ENCODE measurements around the gene KRTAP5-7. TPM values are rescaled to one million over a fixed set of nuclear protein-coding genes. Genes with fewer than 3 reads are reported as not detected.

The KRTAP5-7 gene
- total RNA-seq, 1 experiment from 2014 or later = not detected

GRCh38 chr11:71483692-71484091 lies 43.4 kb upstream of the KRTAP5-7 start (continued):
- TF ChIP-seq ZBTB33 (IDR thresholded peaks at IDR 0.05; ENCODE audit: extremely low read depth, insufficient replicate concordance, low read length) (no peak), JUND (IDR thresholded peaks at IDR 0.05) (no peak), FOSL1 (IDR thresholded peaks at IDR 0.05; ENCODE audit: low read depth) (no peak), CEBPB (IDR thresholded peaks at IDR 0.05; ENCODE audit: low read depth) (no peak), POLR2A (IDR thresholded peaks at IDR 0.05; ENCODE audit: borderline replicate concordance, extremely low read depth, insufficient read depth, insufficient read length) (no peak), CBX3 (IDR thresholded peaks at IDR 0.05; ENCODE audit: low read depth) (no peak), EGR1 (IDR thresholded peaks at IDR 0.05; ENCODE audit: low read depth) (no peak), ELF1 (IDR thresholded peaks at IDR 0.05; ENCODE audit: borderline replicate concordance, low read depth) (no peak), SP1 (IDR thresholded peaks at IDR 0.05; ENCODE audit: low read depth) (no peak)

- intact Hi-C loops (cut with micrococcal nuclease) = no loop called here
- Histone ChIP-seq H3K9me3 (ENCODE audit: control insufficient read depth in 1 of 2, insufficient read depth in 1 of 2, low read depth in 1 of 2, low read length in 2 of 2) (no peaks in the 10 kb centered on the region), H3K4me1 (ENCODE audit: control insufficient read depth in 1 of 2, insufficient read depth in 2 of 2, low read length in 2 of 2) (peaks cover 0 to 5% of the 10 kb centered on the region in 2 experiments; a peak in 1 of 4 replicates), H3K27ac (ENCODE audit: low read depth, low read length) (no peak overlapping the region), H3K9ac (ENCODE audit: low read length) (no peak overlapping the region), H3K27me3 (ENCODE audit: insufficient read depth, low read length) (no peaks in the 10 kb centered on the region), H4K20me1 (ENCODE audit: insufficient read depth) (no peaks in the 10 kb centered on the region), H3K4me2 (ENCODE audit: low read length) (no peak overlapping the region), H3K9me2 (ENCODE audit: insufficient read depth) (no peaks in the 10 kb centered on the region), H3K4me3 (replicated peaks in 1 of 2; ENCODE audit: low read depth in 1 of 2, low read length in 2 of 2) (no peak overlapping the region), H2AFZ (ENCODE audit: low read depth, low read length, poor library complexity, severe bottlenecking) (no peak overlapping the region), H3K79me2 (ENCODE audit: insufficient read depth, low read length) (no peaks in the 10 kb centered on the region), H3K36me3 (ENCODE audit: control insufficient read depth in 1 of 2, insufficient read depth in 2 of 2, low read length in 2 of 2) (peaks cover 10 to 12% of the 10 kb centered on the region in 2 experiments; a peak in 2 of 4 replicates)
- ChIA-PET POLR2A (no interaction called here), CTCF (no interaction called here), RAD21 (ENCODE audit: low non-redundant PET in 1 of 2, low total read pairs in 2 of 2, uncharacterized antibody in 2 of 2, unreplicated experiment in 2 of 2) (no interaction called here)
- TF ChIP-seq JUND (IDR thresholded peaks at IDR 0.05) (no peak), CBX3 (IDR thresholded peaks at IDR 0.05; ENCODE audit: low read depth) (no peak), ZNF274 (IDR thresholded peaks at IDR 0.05; ENCODE audit: low read depth, low read length) (no peak), EZH2phosphoT487 (IDR thresholded peaks at IDR 0.05; ENCODE audit: borderline replicate concordance) (no peak), EZH2 (IDR thresholded peaks at IDR 0.05) (no peak), ELF1 (IDR thresholded peaks at IDR 0.05; ENCODE audit: borderline replicate concordance, low read depth) (no peak), POLR2A (IDR thresholded peaks at IDR 0.05; ENCODE audit: borderline replicate concordance, extremely low read depth, insufficient read depth, insufficient read length) (no peak)
- no TSS peak for BruUV-seq (replicated peaks)
- DNase-seq (ENCODE audit: low read depth, low spot score) (no peak), ATAC-seq (no peak)
These were observed 42.6 kb upstream of the KRTAP5-7 start for GRCh38 chr11:71484248-71485062.
